Measurements from ENCODE around the gene TCTN3.
A peak's percentile ranks its signal among the peaks of the same experiment; 100 is the strongest.
"Not testable (repeated sequence)": the region's sequence is repeated elsewhere in the genome, so short reads cannot be mapped to it uniquely, and the experiment has no call there.

Gene TCTN3

GRCh38 chr10:95693668-95694534 is at the start of gene TCTN3:
TCTN3 (minus strand) TSS chr10:95693927; CDS start chr10:95693899, 28 bp downstream.
- DNase-seq (ENCODE audit: low read depth in 2 of 2), result peak; percentile 84 to 91

GRCh38 chr10:95742962-95743535 is 49.3 kb upstream of the TCTN3 start:
- DNase-seq (ENCODE audit: low read depth in 2 of 2), result no peak

- no peak for DNase-seq (ENCODE audit: low read depth in 2 of 2)
Observed at GRCh38 chr10:95742485-95742884, 48.8 kb upstream of the TCTN3 start.

- DNase-seq (ENCODE audit: low read depth in 2 of 2), result no peak
Observed at GRCh38 chr10:95741807-95742467, 48.2 kb upstream of the TCTN3 start.

GRCh38 chr10:95739056-95739455 is 45.3 kb upstream of the TCTN3 start:
- DNase-seq (ENCODE audit: low read depth in 2 of 2), result no peak

GRCh38 chr10:95732907-95733306 is 39.2 kb upstream of the TCTN3 start:
- DNase-seq (ENCODE audit: low read depth in 2 of 2), result not testable (repeated sequence)

GRCh38 chr10:95730233-95730632 is 36.5 kb upstream of the TCTN3 start:
- DNase-seq (ENCODE audit: low read depth in 2 of 2), result no peak

GRCh38 chr10:95729323-95730055 is 35.8 kb upstream of the TCTN3 start:
- no peak for DNase-seq (ENCODE audit: low read depth in 2 of 2)

- DNase-seq (ENCODE audit: low read depth in 2 of 2), result no peak
Observed at GRCh38 chr10:95728526-95728925, 34.8 kb upstream of the TCTN3 start.

GRCh38 chr10:95722496-95722895 is 28.8 kb upstream of the TCTN3 start:
- DNase-seq (ENCODE audit: low read depth in 2 of 2), result not testable (repeated sequence)

GRCh38 chr10:95720745-95721144 is 27.0 kb upstream of the TCTN3 start:
- DNase-seq (ENCODE audit: low read depth in 2 of 2), result not testable (repeated sequence)

GRCh38 chr10:95716866-95717265 is 23.1 kb upstream of the TCTN3 start:
- no peak for DNase-seq (ENCODE audit: low read depth in 2 of 2)

- DNase-seq (ENCODE audit: low read depth in 2 of 2), result no peak
Observed at GRCh38 chr10:95716466-95716865, 22.7 kb upstream of the TCTN3 start.

- DNase-seq (ENCODE audit: low read depth in 2 of 2), result no peak
Observed at GRCh38 chr10:95711492-95711891, 17.8 kb upstream of the TCTN3 start.

- no peak for DNase-seq (ENCODE audit: low read depth in 2 of 2)
Observed at GRCh38 chr10:95706990-95707389, 13.3 kb upstream of the TCTN3 start.

GRCh38 chr10:95706573-95706972 is 12.8 kb upstream of the TCTN3 start:
- DNase-seq (ENCODE audit: low read depth in 2 of 2), result no peak

GRCh38 chr10:95698415-95698814 is 4.7 kb upstream of the TCTN3 start:
- DNase-seq (ENCODE audit: low read depth in 2 of 2), result no peak

GRCh38 chr10:95697429-95697828 is 3.7 kb upstream of the TCTN3 start:
- DNase-seq (ENCODE audit: low read depth in 2 of 2), result no peak

GRCh38 chr10:95694665-95695064 is 938 bp upstream of the TCTN3 start:
- DNase-seq (ENCODE audit: low read depth in 2 of 2), result no peak

- DNase-seq (ENCODE audit: low read depth in 2 of 2), result peak in 1 of 2 donors; percentile 2
Observed at GRCh38 chr10:95693071-95693667, 558 bp downstream of the TCTN3 start.

- DNase-seq (ENCODE audit: low read depth in 2 of 2), result no peak
Observed at GRCh38 chr10:95691281-95691680, 2.4 kb downstream of the TCTN3 start.

GRCh38 chr10:95688648-95689047 is 5.1 kb downstream of the TCTN3 start:
- no peak for DNase-seq (ENCODE audit: low read depth in 2 of 2)

Data from stimulated activated CD4-positive, alpha-beta T cell treated with anti-CD3 and anti-CD28 coated beads, Interleukin-4, amount 100 ng/mL, for 48 hours (primary cell).